ENCODE results near the gene SMURF1. TPM values are rescaled to one million over a fixed set of nuclear protein-coding genes. Genes with fewer than 3 reads are reported as not detected.

SMURF1 gene
- total RNA-seq, 4 donors from 2014 or later = 23.6 to 35.3 (median 27.8) TPM

DNA sequence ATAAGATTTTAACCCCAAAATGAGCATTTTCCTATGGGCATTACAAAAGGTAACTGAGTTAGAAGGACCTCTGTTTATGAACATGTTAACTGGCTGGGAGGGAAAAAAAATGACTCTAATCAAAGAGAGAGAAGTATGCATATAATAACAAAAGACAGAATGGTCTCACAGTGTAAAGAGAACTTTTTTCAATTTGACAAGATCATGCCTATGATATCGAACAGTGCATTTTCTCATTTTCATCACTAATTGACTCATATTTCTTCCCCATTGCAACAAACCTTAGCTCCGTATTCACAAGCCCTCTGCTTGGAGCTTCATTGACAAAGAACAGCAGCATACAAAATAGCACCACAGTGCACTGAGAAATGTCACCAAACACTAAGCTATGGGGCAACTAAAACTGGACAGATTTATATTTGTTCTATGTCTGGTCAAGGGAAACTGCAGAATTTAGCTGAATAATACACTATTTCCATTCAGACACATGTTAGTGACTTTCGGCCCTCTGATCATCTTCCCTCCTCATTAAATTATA, 45.6 kb downstream of the SMURF1 start:
- DNase-seq (ENCODE audit: low spot score) (no peak), ATAC-seq (ENCODE audit: low FRiP score) (no peak)
- TF ChIP-seq, protein P1, sequence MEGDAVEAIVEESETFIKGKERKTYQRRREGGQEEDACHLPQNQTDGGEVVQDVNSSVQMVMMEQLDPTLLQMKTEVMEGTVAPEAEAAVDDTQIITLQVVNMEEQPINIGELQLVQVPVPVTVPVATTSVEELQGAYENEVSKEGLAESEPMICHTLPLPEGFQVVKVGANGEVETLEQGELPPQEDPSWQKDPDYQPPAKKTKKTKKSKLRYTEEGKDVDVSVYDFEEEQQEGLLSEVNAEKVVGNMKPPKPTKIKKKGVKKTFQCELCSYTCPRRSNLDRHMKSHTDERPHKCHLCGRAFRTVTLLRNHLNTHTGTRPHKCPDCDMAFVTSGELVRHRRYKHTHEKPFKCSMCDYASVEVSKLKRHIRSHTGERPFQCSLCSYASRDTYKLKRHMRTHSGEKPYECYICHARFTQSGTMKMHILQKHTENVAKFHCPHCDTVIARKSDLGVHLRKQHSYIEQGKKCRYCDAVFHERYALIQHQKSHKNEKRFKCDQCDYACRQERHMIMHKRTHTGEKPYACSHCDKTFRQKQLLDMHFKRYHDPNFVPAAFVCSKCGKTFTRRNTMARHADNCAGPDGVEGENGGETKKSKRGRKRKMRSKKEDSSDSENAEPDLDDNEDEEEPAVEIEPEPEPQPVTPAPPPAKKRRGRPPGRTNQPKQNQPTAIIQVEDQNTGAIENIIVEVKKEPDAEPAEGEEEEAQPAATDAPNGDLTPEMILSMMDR (IDR thresholded peaks at IDR 0.05) = no peak

DNA sequence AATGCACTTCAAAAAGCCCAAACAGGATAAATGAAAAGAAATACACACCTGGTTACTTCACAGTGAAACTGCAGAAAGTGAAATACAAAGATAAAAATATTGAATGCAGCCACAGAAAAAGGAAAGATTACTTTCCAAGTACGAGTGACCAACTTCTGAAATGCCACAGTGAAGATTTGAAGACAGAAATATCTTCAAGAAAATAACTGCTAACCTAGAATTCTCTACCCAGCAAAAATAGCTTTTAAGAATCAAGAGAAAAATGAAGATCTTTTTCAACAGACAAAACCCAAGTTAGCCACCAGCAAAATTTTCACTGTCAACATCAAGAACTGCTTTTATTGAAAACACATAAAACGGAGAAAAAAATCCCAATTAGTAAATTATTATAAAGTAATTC, 46.2 kb downstream of the SMURF1 start:
- ATAC-seq (ENCODE audit: low FRiP score) (no peak), DNase-seq (ENCODE audit: low spot score) (no peak)
- TF ChIP-seq, protein P1 (IDR thresholded peaks at IDR 0.05) = no peak

DNA sequence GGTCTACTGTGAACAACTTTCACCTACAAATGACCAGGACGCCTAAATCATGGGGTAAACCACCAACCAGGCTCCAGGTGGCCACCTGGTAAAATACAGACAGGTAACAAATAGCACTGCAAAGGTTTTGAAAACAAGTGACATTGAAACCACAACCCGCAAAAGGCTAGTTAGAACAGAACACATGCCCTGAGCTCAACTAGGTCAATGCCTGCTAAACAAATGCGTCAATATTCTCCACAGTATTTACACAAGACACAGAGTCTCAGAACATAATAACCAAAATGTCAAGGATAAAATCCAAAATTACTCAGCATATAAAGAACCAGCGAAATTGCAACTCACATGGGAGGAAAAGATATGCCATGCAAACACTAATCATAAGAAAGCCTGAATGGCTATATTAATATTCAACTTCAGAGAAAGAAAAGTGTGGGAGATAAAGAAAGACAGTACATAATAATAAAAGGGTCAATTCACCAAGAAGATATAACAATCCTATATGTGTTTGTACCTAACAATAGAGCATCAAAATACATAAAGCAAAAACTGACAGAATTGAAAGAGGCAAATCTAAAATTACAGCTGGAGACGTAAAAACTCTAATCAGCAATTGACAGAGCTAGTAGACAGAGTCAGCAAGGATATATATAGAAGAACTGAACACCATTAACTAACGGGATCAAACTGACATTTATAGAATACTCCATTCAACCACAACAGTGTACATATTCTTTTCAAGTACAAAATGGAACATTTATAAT, 47.6 kb downstream of the SMURF1 start:
- DNase-seq (ENCODE audit: low spot score) = no peak
- no peak for ATAC-seq (ENCODE audit: low FRiP score)
- TF ChIP-seq, protein P1 (IDR thresholded peaks at IDR 0.05) = no peak

DNA sequence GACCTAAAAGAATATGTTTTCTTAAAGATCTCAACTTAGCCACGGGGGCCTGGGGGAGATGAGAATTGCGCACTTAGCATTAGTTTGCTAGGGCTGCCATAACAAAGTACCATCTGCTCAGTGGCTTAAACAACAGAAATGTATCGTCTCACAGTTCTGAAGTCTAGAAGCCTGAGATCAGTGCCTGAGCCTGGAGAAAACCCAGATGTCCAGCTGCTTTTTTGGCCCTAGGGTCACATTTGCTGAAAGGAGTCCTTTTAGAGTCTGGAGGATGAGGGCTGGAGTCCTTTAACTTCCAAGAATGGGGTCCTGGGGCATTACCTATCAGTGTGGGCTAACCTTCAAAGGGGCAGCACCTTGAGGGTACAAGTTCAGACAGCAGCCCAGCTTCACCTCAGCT, 48.2 kb downstream of the SMURF1 start:
- DNase-seq (ENCODE audit: low spot score) (no peak), ATAC-seq (ENCODE audit: low FRiP score) (no peak)
- TF ChIP-seq, protein P1 (IDR thresholded peaks at IDR 0.05) = no peak

DNA sequence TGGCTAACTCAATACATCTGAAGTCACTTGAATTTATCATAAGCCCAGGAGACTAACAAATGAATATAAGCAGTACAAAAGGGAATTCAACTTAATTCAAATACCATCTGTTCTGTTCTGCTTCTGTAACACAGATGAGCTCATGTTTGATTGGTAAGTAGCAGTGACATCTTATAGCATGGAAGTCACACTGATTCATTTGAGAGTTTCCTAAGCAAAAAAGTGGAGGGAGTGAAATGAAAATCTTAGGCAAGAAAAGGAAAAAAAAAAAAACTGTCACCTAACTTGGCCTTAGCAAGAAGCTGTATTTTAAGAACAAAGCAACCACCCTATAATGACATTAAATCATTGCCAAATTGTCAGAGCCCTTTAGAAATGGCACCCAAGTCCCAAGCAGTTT, 49.5 kb downstream of the SMURF1 start:
- no peak for ATAC-seq (ENCODE audit: low FRiP score)

DNA sequence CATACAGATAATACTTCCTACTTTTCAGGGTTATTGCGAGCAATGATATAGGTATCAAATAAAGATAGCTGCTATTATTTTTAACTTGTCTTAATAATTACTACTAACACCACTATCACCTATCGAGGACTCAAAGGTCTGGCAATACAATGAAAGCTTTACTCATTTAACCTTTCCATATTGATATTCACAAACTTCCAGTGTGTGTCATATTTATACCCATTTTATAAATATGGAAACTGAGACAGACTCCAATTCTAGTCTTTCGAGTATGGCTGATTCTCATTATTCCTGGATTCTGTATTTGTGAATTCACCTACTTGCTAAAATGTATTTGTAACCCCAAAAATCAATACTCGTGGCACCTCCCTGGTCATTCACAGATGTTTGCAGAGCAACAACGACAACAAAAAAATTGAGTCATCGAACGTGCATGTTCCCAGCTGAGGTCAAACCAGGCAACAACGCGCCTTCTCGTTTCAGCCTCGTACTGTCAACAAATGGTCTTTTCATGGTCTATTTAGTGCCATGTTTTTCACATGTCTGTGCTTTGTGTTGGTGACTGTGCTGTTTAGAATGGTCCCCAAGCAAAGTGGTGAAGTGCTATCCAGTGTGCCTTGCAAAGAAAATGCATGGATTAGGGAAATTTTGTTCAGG, 51.7 kb downstream of the SMURF1 start:
- TF ChIP-seq, protein P1 (IDR thresholded peaks at IDR 0.05) = no peak
- no peak for DNase-seq (ENCODE audit: low spot score)
- ATAC-seq (ENCODE audit: low FRiP score) = no peak

More for the DNA sequence above, 49.5 kb downstream of the SMURF1 start:
- TF ChIP-seq, protein P1 (IDR thresholded peaks at IDR 0.05) = no peak
- DNase-seq (ENCODE audit: low spot score) = no peak

Data from omental fat pad (tissue), 4 donors.